Measurements from ENCODE around the gene RRP12. TPM values are rescaled to one million over a fixed set of nuclear protein-coding genes. Genes with fewer than 3 reads are reported as not detected.
A peak's percentile ranks its signal among the peaks of the same experiment; 100 is the strongest.

RRP12 gene
- total and polyA plus RNA-seq, 2 of the 4 experiments (the other 2 are of a cell fraction), result 21.5 to 23.3 TPM

DNA sequence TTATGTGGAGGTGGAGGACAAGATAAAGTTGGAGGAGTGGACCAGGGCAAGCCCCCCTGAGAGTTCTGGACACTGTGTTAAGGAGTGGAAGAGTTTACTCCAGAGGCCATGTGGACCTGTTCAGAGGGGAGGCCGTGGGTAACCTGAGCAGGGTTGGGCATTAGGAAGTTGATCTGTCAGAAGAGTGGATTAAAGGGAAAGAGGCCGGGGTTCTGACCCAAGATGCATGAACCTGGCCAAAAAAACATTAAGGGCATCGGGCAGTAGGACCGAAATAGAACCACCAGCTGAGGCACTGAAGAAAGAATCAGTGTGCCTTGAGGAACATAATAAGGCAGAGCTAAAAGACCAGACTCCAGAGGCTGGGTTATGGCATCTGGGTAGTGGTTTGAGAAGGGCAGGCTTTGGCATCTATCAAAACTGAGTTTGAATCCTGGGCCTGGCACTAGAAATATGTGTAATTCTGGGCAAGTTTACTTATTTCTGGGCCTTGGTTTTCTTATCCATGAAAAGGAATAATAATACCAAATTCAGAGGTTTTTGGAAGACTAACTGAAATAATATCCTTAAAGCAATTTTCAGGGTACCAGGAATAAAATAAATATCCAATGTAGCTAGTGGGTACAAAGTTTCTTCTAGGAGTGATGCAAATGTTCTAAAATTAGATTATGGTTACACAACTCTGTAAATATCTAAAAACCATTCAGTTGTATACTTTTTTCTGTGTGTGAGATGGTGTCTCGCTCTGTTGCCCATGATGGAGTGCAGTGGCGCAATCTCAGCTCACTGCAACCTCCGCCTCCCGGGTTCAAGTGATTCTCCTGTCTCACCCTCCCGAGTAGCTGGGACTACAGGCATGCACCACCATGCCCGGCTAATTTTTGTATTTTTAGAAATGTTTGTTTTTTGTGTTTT is 93.0 kb downstream of the RRP12 start:
- no peak for TF ChIP-seq RFX5 (IDR thresholded peaks at IDR 0.05; ENCODE audit: low read depth, low read length)
- TF ChIP-seq POLR2A (IDR thresholded peaks at IDR 0.05; ENCODE audit: low read depth, low read length), result no peak
- no peak for TF ChIP-seq NFE2L2 (IDR thresholded peaks at IDR 0.05; ENCODE audit: low read depth, low read length)
- TF ChIP-seq MAZ (IDR thresholded peaks at IDR 0.05; ENCODE audit: borderline replicate concordance, low read depth, low read length), result no peak
- TF ChIP-seq SMC3 (IDR thresholded peaks at IDR 0.05; ENCODE audit: low read depth, low read length), result no peak
- TF ChIP-seq CEBPB (IDR thresholded peaks at IDR 0.05; ENCODE audit: low read depth, low read length), result peak; percentile 23
- no peak for TF ChIP-seq FOS (IDR thresholded peaks at IDR 0.05; ENCODE audit: low read depth, low read length)
- H4K5ac ChIP-seq (ENCODE audit: low read depth, low read length), result no peak overlapping the region
- DNase-seq (no peak), ATAC-seq (ENCODE audit: low read depth) (no peak)
- no peak overlapping the region for H2AK9ac ChIP-seq (replicated peaks; ENCODE audit: low read depth, low read length, poor library complexity)
- intact Hi-C loops (cut with micrococcal nuclease) (no loop called here), dilution Hi-C loops (cut with HindIII; ENCODE audit: low sequenced_read_pairs, unreplicated experiment) (no loop called here), in situ Hi-C loops (cut with MboI; ENCODE audit: low sequenced_read_pairs) (no loop called here)
- no peak overlapping the region for H3K4me3 ChIP-seq (ENCODE audit: insufficient read depth, low read depth, low read length)
- H3K18ac ChIP-seq (ENCODE audit: low read depth, low read length), result no peak overlapping the region
- 85% methylated on average over 5 of the region's 10 CpGs; no CpG with 5 or more reads in 1 of the 2 experiments for WGBS, 2 experiments (ENCODE audit: extremely low coverage in 2 of 2, insufficient read length in 1 of 2)
- H2BK5ac ChIP-seq (ENCODE audit: low read depth, low read length, poor library complexity, severe bottlenecking), result no peak overlapping the region
- no peaks in the 10 kb centered on the region for H4K20me1 ChIP-seq (ENCODE audit: insufficient read depth, low read length)
- no peak overlapping the region for H3K56ac ChIP-seq (ENCODE audit: extremely low read depth, insufficient read depth, low read length)
- H2BK15ac ChIP-seq (ENCODE audit: low read depth, low read length), result no peak overlapping the region
- H3K4me1 ChIP-seq (ENCODE audit: control insufficient read depth, insufficient read depth, low read length), result no peaks in the 10 kb centered on the region
- no peak overlapping the region for H2AFZ ChIP-seq (replicated peaks; ENCODE audit: low read length, poor library complexity)
- no peak overlapping the region for H3K27ac ChIP-seq (ENCODE audit: insufficient read depth, low read length)
- BruUV-seq (replicated peaks), result no TSS peak
- ChIA-PET CTCF (interaction anchor here (0.6 kb wide), 1 partner anchor 29 kb away, joined by 4 read pairs; no protein-coding TSS in a partner anchor), POLR2A (ENCODE audit: unreplicated experiment) (no interaction called here)
- no peak overlapping the region for H3K23ac ChIP-seq (ENCODE audit: low read depth, low read length)
- no peak overlapping the region for H3K4ac ChIP-seq (ENCODE audit: low read depth, low read length)
- no peaks in the 10 kb centered on the region for H3K9me1 ChIP-seq (ENCODE audit: insufficient read depth, low read length)
- no peak overlapping the region for H3K9ac ChIP-seq (ENCODE audit: low read depth, low read length)
- no peaks in the 10 kb centered on the region for H3K36me3 ChIP-seq (ENCODE audit: control insufficient read depth, insufficient read depth, low read length)
- H2BK120ac ChIP-seq (ENCODE audit: low read depth, low read length), result no peak overlapping the region
- H3K14ac ChIP-seq (replicated peaks; ENCODE audit: low read depth, low read length), result no peak overlapping the region
- peaks cover 3% of the 10 kb centered on the region; the same call in 1 of the 2 replicates for H3K27me3 ChIP-seq (ENCODE audit: control insufficient read depth, insufficient read depth, low read length)
- no peak overlapping the region for H4K91ac ChIP-seq (ENCODE audit: insufficient read depth, low read depth, low read length)
- no peak overlapping the region for H4K8ac ChIP-seq (ENCODE audit: low read depth in 2 of 2, low read length in 2 of 2)
- H2AK5ac ChIP-seq (ENCODE audit: low read depth, low read length), result no peak overlapping the region
- H3K79me1 ChIP-seq (ENCODE audit: low read depth in 1 of 2, low read length in 2 of 2), result no peaks in the 10 kb centered on the region
- no peak overlapping the region for H3K4me2 ChIP-seq (ENCODE audit: low read depth, low read length)
- no peaks in the 10 kb centered on the region for H3K9me3 ChIP-seq (ENCODE audit: control insufficient read depth, insufficient read depth, low read length)
- no peak overlapping the region for H2BK20ac ChIP-seq (ENCODE audit: low read depth, low read length)

Measured in IMR-90 (cell line).